Measurements from ENCODE around the gene APMAP. TPM values are rescaled to one million over a fixed set of nuclear protein-coding genes. Genes with fewer than 3 reads are reported as not detected.

Gene APMAP
- total and polyA plus RNA-seq, 2 of the 13 experiments (the other 11 are each of a cell fraction or from before 2014, with no cell fraction given): 168 to 214 TPM

- no peak for TF ChIP-seq ZUFSP (CRISPR knock-in tag; IDR thresholded peaks at IDR 0.05; ENCODE audit: borderline replicate concordance)
- no peak for TF ChIP-seq ZNF460 (CRISPR knock-in tag; IDR thresholded peaks at IDR 0.05; ENCODE audit: borderline replicate concordance)
- no peak for TF ChIP-seq TFDP1 (CRISPR knock-in tag; IDR thresholded peaks at IDR 0.05; ENCODE audit: borderline replicate concordance)
- no peak for TF ChIP-seq GTF3A (CRISPR knock-in tag; conservative IDR thresholded peaks at IDR 0.05)
- TF ChIP-seq ELF1 (CRISPR knock-in tag; IDR thresholded peaks at IDR 0.05): no peak
- 0 out of 2 replicates have a peak, but pooled peaks have one; percentile 5 for TF ChIP-seq ZNF572 (CRISPR knock-in tag; IDR thresholded peaks at IDR 0.05)
- no peak; the same call in 1 of the 2 replicates for TF ChIP-seq ARID4A (CRISPR knock-in tag; IDR thresholded peaks at IDR 0.05; ENCODE audit: borderline replicate concordance)
- TF ChIP-seq TFE3 (CRISPR knock-in tag; IDR thresholded peaks at IDR 0.05): no peak
- TF ChIP-seq CSRNP2 (CRISPR knock-in tag; conservative IDR thresholded peaks at IDR 0.05; ENCODE audit: low read depth): no peak
- no peak for TF ChIP-seq RFX1 (IDR thresholded peaks at IDR 0.05)
- no peak for TF ChIP-seq ETS1 (CRISPR knock-in tag; IDR thresholded peaks at IDR 0.05)
- peak; percentile 21; the same call in 1 of the 2 replicates for TF ChIP-seq ZNF263 (CRISPR knock-in tag; IDR thresholded peaks at IDR 0.05)
- peak; percentile 42; the same call in 1 of the 2 replicates for TF ChIP-seq FOXC1 (CRISPR knock-in tag; IDR thresholded peaks at IDR 0.05; ENCODE audit: borderline replicate concordance)
- TF ChIP-seq ZNF605 (CRISPR knock-in tag; IDR thresholded peaks at IDR 0.05): no peak
- peak; percentile 26 for TF ChIP-seq PRPF4 (IDR thresholded peaks at IDR 0.05; ENCODE audit: low read depth, low read length, poor library complexity, severe bottlenecking)
- TF ChIP-seq RORA (CRISPR knock-in tag; IDR thresholded peaks at IDR 0.05): no peak
These were observed 2.2 kb upstream of the APMAP start (continued) for GRCh38 chr20:24994470-24995368.

All from HepG2 (cell line).